Measurements from ENCODE around the gene RBAK.

DNA sequence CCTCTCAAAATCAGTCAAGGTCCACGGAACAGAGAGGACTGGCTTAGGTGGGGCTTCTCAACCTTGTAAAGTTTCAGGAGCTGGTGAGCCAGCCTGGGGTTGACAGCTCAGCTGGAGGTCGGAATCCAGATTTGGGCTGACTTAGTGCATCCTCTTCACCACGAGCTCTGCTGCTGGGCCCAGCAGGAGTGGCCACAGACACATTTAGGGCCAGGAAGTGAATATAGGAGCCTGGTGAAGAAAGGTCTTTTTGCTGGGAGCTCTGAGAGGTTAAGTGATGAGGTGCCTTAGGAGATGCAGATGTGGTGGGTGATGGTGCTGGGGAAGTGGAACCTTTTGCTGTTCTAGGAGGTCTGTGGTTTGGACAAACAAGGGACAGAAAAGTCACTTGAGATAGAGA is 47.4 kb upstream of the RBAK start:
- TF ChIP-seq FOXP2 (optimal IDR thresholded peaks at IDR 0.05; ENCODE audit: control extremely low read depth, extremely low read length, insufficient read depth): no peak
- no peak for TF ChIP-seq POLR2AphosphoS5 (IDR thresholded peaks at IDR 0.05; ENCODE audit: borderline replicate concordance, low read depth, low read length)
- TF ChIP-seq EZH2 (IDR thresholded peaks at IDR 0.05): no peak

Measured in SK-N-MC (cell line).